Heart left ventricle (tissue), 16 donors: Measurements from ENCODE around the gene RIN2. TPM values are rescaled to one million over a fixed set of nuclear protein-coding genes. Genes with fewer than 3 reads are reported as not detected.

Source experiments
- ATAC-seq, 4 donors: fragments of 200-7000 bp; cut with Tn5 transposase; one replicate each; pipeline ENCODE4 v1.9.1; 2020 to 2022; ENCODE audit warnings: moderate library complexity in 4 of 4, mild to moderate bottlenecking in 3 of 4, moderate number of reproducible peaks in 1 of 4
- DNase-seq, 5 donors: peaks; one replicate each; pipeline ENCODE4 v3.0.0-alpha.2; 2020
- H3K27ac ChIP-seq, 12 donors: fragments of 200-600 bp; sonication (generic) in 4 of 12; one replicate each; pipeline versions ENCODE4 v1.5.0 to v1.8.0; 2016 to 2022; ENCODE audit warnings: mild to moderate bottlenecking in 2 of 12
- H3K27me3 ChIP-seq, 9 donors: fragments of 200-600 bp; sonication (generic) in 2 of 9; one replicate each; pipeline versions ENCODE4 v1.5.1 to v1.8.0; 2016 to 2022; ENCODE audit warnings: mild to moderate bottlenecking in 3 of 9
- H3K36me3 ChIP-seq, 9 donors: fragments of 200-600 bp; sonication (generic) in 2 of 9; one replicate each; pipeline versions ENCODE4 v1.5.0 to v1.8.0; 2018 to 2022; ENCODE audit warnings: mild to moderate bottlenecking in 2 of 9
- H3K4me1 ChIP-seq, 12 donors: fragments of 200-600 bp; sonication (generic) in 4 of 12; one replicate each; pipeline versions ENCODE4 v1.5.0 to v1.8.0; 2016 to 2022; ENCODE audit warnings: mild to moderate bottlenecking in 3 of 12
- H3K4me3 ChIP-seq, 12 donors: fragments of 200-600 bp; sonication (generic) in 4 of 12; one replicate each; pipeline versions ENCODE4 v1.5.0 to v1.8.0; 2017 to 2022; ENCODE audit warnings: mild to moderate bottlenecking in 9 of 12, moderate library complexity in 4 of 12
- H3K9me3 ChIP-seq, 12 donors: fragments of 200-600 bp; sonication (generic) in 4 of 12; one replicate each; pipeline versions ENCODE4 v1.5.0 to v1.8.0; 2016 to 2022; ENCODE audit warnings: mild to moderate bottlenecking in 1 of 12
- POLR2A ChIP-seq, 2 donors: fragments of 450-650 bp; IDR thresholded peaks; one replicate each; pipeline ENCODE4 v1.6.1; 2017; ENCODE audit warnings: antibody characterized with exemption in 2 of 2, mild to moderate bottlenecking in 2 of 2, moderate library complexity in 2 of 2
- WGBS, 4 donors: extraction: QIAGEN DNeasy Blood & Tissue Kit in 2 of 4; methylation state at CpG; one replicate each; pipeline versions ENCODE4 v1.1.5 to v1.1.7; 2013 to 2018; 5-methylcytosine and 5-hydroxymethylcytosine counted together
- intact Hi-C, 10 donors: fragments of 100-400 bp; cut with DNase I; formaldehyde crosslinking; loops; one replicate each; pipeline versions ENCODE4 v1.11.1 to v1.14.2; 2022
- polyA plus RNA-seq, 2 donors: library from polyadenylated mRNA; stranded (reverse); fragments of 200-250 nt; gene quantifications; one replicate each; pipeline ENCODE4 v1.2.3, GENCODE V29; 2013
- total RNA-seq, 9 donors: library from RNA; depleted of rRNA in 2 of 9; stranded (reverse); fragments of >200 nt in 2 of 9; fragmentation: NEBNext Ultra II Directional in 3 of 9; extraction: Animal tissue kit (Norgen Biotek cat#: 25700) in 3 of 9; gene quantifications; one replicate each; pipeline versions ENCODE4 v1.1.0 to v1.2.4, GENCODE V29; 2016 to 2023
- TF ChIP-seq, protein P1 (sequence below), 12 donors: fragments of 200-600 bp; sonication (generic) in 4 of 12; IDR thresholded peaks; one replicate each; pipeline versions ENCODE4 v1.5.0 to v1.8.0; 2018 to 2022; ENCODE audit warnings: antibody characterized with exemption in 12 of 12, mild to moderate bottlenecking in 5 of 12
- donor health status: ischemic (EF 13 %, LVEDD 7.1; RV severe dilation, severe dysfunction).
- donor health status: healthy with polysubstance abuse.
- donor health status: DM: no; HTN: yes; CAD: no.
- donor health status: DM: no; HTN: no; CAD: no.
- donor health status: ischemic (EF 25% LVEDD 6.9; RV normal size, moderate dysfunction).
- donor health status: ischemic (EF 25% LVEDD 5.7; RV mildly dilated, moderate dysfunction).
- donor health status: healthy.
- donor health status: DM: yes; HTN: yes; CAD: no.
- donor health status: ischemic (EF 35%, LVEDD 5.7; RV mildly dilated, moderate dysfunction).
- donor health status: nonischemic (EF 11% LVEDD 7.7; RV severe dilation, severe dysfunction).
- donor health status: DM: yes; HTN: yes; CAD: no.
- donor health status: PGD.
- donor health status: ischemic (EF 29% LVEDD 5.4; RV normal size, mild dysfunction).
- donor health status: nonischemic (EF 23%, LVEDD 6.1; RV moderate dilation, normal function).

Gene RIN2
- total and polyA plus RNA-seq, 11 donors, result 15.0 to 76.5 (median 56.7) TPM

DNA sequence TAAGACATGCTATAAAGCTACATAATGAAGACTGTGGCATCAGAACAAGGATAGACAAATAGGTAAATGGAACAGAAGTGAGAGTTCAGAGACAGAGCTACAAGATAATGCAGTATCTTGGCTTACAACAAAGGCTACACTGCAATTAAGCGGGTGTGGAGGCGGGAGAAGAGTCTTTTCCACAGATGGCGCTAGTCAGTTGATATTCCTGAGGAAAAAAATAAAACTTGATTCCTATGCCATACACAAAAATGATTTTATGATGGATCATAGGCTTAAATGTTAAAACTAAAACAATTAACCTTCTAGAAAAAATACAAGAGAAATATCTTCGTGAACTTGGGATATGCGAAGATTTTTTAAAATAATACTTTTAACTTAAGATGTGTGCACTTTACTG is 31.0 kb downstream of the RIN2 start:
- H3K27me3 ChIP-seq, result no peaks in the 10 kb centered on the region
- peaks cover 10 to 60% (median 39%) of the 10 kb centered on the region in 12 donors for H3K4me1 ChIP-seq
- peaks cover 0 to 5% (median 4%) of the 10 kb centered on the region in 9 donors for H3K36me3 ChIP-seq
- H3K4me3 ChIP-seq, result no peak overlapping the region
- H3K27ac ChIP-seq, result no peak overlapping the region
- no peak for TF ChIP-seq POLR2A (IDR thresholded peaks at IDR 0.05)
- TF ChIP-seq, protein P1, sequence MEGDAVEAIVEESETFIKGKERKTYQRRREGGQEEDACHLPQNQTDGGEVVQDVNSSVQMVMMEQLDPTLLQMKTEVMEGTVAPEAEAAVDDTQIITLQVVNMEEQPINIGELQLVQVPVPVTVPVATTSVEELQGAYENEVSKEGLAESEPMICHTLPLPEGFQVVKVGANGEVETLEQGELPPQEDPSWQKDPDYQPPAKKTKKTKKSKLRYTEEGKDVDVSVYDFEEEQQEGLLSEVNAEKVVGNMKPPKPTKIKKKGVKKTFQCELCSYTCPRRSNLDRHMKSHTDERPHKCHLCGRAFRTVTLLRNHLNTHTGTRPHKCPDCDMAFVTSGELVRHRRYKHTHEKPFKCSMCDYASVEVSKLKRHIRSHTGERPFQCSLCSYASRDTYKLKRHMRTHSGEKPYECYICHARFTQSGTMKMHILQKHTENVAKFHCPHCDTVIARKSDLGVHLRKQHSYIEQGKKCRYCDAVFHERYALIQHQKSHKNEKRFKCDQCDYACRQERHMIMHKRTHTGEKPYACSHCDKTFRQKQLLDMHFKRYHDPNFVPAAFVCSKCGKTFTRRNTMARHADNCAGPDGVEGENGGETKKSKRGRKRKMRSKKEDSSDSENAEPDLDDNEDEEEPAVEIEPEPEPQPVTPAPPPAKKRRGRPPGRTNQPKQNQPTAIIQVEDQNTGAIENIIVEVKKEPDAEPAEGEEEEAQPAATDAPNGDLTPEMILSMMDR (IDR thresholded peaks at IDR 0.05), result no peak
- 97 to 99% (median 98%) methylated on average over 5 of the region's 5 CpGs for WGBS, 4 donors
- ATAC-seq, result no peak
- intact Hi-C loops, result loop anchor here (5.0 to 10.0 kb wide), 8 partner anchors 33 to 208 kb away; no protein-coding TSS in a partner anchor
- DNase-seq, result no peak
- peaks cover 0 to 14% (median 5%) of the 10 kb centered on the region in 12 donors for H3K9me3 ChIP-seq

GRCh38 chr20:19789446-19789845 is 31.4 kb downstream of the RIN2 start:
- peaks cover 0 to 14% (median 5%) of the 10 kb centered on the region in 12 donors for H3K9me3 ChIP-seq
- WGBS, 4 donors, result 43 to 54% (median 47%) methylated on average over 2 of the region's 2 CpGs
- H3K27me3 ChIP-seq, result no peaks in the 10 kb centered on the region
- DNase-seq (no peak), ATAC-seq (no peak)
- peaks cover 0 to 5% (median 4%) of the 10 kb centered on the region in 9 donors for H3K36me3 ChIP-seq
- intact Hi-C loops, result loop anchor here (5.0 to 10.0 kb wide), 8 partner anchors 33 to 208 kb away; no protein-coding TSS in a partner anchor
- H3K27ac ChIP-seq, result no peak overlapping the region
- peaks cover 5 to 56% (median 35%) of the 10 kb centered on the region in 12 donors for H3K4me1 ChIP-seq
- H3K4me3 ChIP-seq, result no peak overlapping the region
- TF ChIP-seq, protein P1 (IDR thresholded peaks at IDR 0.05), result no peak
- TF ChIP-seq POLR2A (IDR thresholded peaks at IDR 0.05), result no peak

- H3K27me3 ChIP-seq, result no peaks in the 10 kb centered on the region
- intact Hi-C loops, result no loop called here
- no peak for TF ChIP-seq POLR2A (IDR thresholded peaks at IDR 0.05)
- TF ChIP-seq, protein P1 (IDR thresholded peaks at IDR 0.05), result no peak
- peak in 1 of 4 donors; percentile 44 for ATAC-seq
- peaks cover under 1 to 44% (median 12%) of the 10 kb centered on the region in 12 donors for H3K4me1 ChIP-seq
- H3K36me3 ChIP-seq, result peaks cover 0 to 5% (median 4%) of the 10 kb centered on the region in 9 donors
- peaks cover 0 to 14% (median 5%) of the 10 kb centered on the region in 12 donors for H3K9me3 ChIP-seq
- 74 to 97% (median 91%) methylated on average over 2 of the region's 2 CpGs for WGBS, 4 donors
- DNase-seq, result no peak
- no peak overlapping the region for H3K4me3 ChIP-seq
- H3K27ac ChIP-seq, result no peak overlapping the region
Observed at GRCh38 chr20:19791887-19792286, 33.8 kb downstream of the RIN2 start.

DNA sequence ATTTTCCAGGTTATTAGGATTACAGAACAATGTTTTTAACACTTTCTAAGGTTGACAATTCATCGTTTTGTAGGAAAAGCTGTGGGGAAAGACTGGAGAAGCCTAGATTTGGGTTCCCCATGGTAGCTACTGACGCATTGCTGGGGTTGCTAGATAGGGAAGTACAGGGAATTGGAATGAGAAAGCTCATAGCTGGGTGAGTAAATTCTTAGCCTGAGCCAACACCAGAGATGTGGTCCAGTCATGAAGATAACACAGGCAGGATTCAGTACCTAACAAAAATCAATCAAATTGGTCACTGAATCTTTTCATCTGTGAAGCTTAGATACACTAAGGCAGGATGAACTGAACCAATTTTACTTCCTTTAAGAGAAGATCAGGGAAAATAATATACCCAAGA is 35.7 kb downstream of the RIN2 start:
- TF ChIP-seq, protein P1 (IDR thresholded peaks at IDR 0.05), result no peak
- no peak for TF ChIP-seq POLR2A (IDR thresholded peaks at IDR 0.05)
- peaks cover 0 to 5% (median 4%) of the 10 kb centered on the region in 9 donors for H3K36me3 ChIP-seq
- no peak overlapping the region for H3K27ac ChIP-seq
- intact Hi-C loops, result no loop called here
- no peaks in the 10 kb centered on the region for H3K27me3 ChIP-seq
- H3K9me3 ChIP-seq, result peaks cover 0 to 9% (median 2%) of the 10 kb centered on the region in 12 donors
- DNase-seq (no peak), ATAC-seq (no peak)
- 86 to 99% (median 95%) methylated on average over 2 of the region's 2 CpGs for WGBS, 4 donors
- H3K4me1 ChIP-seq, result peaks cover 0 to 34% (median 8%) of the 10 kb centered on the region in 12 donors
- H3K4me3 ChIP-seq, result no peak overlapping the region
